HCT116 (cell line): ENCODE results near the gene CSTF3.

Experiments
- CBX3 ChIP-seq: IDR thresholded peaks from 2 replicates; pipeline ENCODE4 v1.6.1; 2012; ENCODE audit warnings: low read depth
- CTCF ChIP-seq, 3 experiments: fragments of 200-600 bp in 1 of 3; sonication (generic) in 1 of 3; IDR thresholded peaks in 2 of 3; conservative IDR thresholded peaks in 1 of 3; 2 replicates each; pipeline ENCODE4 v1.5.1; 2012 to 2017; ENCODE audit warnings: low read depth in 2 of 3, low read length in 2 of 3, antibody characterized with exemption in 1 of 3, borderline replicate concordance in 1 of 3, control low read depth in 1 of 3, mild to moderate bottlenecking in 1 of 3, mixed read lengths in 1 of 3, mixed run types in 1 of 3, moderate library complexity in 1 of 3; ENCODE audit not compliant: insufficient read depth in 1 of 3
- EZH2 ChIP-seq: fragments of 200-600 bp; sonication (generic); IDR thresholded peaks from 2 replicates; pipeline ENCODE4 v1.6.1; 2017; ENCODE audit warnings: antibody characterized with exemption, mixed run types
- EZH2phosphoT487 ChIP-seq: fragments of 200-600 bp; IDR thresholded peaks from 2 replicates; pipeline ENCODE4 v1.6.1; 2018; ENCODE audit warnings: antibody characterized with exemption, borderline replicate concordance
- MAX ChIP-seq: IDR thresholded peaks from 2 replicates; pipeline ENCODE4 v1.6.1; 2012
- POLR2A ChIP-seq: IDR thresholded peaks from 2 replicates; pipeline ENCODE4 v1.7.0; 2011; ENCODE audit warnings: borderline replicate concordance; ENCODE audit not compliant: insufficient read depth, insufficient read length; ENCODE audit errors: extremely low read depth
- POLR2AphosphoS5 ChIP-seq: IDR thresholded peaks from 2 replicates; pipeline ENCODE4 v1.6.1; 2011; ENCODE audit warnings: mild to moderate bottlenecking, low read depth, low read length, moderate library complexity
- RAD21 ChIP-seq: IDR thresholded peaks from 2 replicates; pipeline ENCODE4 v1.6.1; 2012; ENCODE audit warnings: low read depth, mild to moderate bottlenecking
- REST ChIP-seq: IDR thresholded peaks from 2 replicates; pipeline ENCODE4 v1.6.1; 2012; ENCODE audit warnings: low read depth
- SIN3A ChIP-seq: IDR thresholded peaks from 2 replicates; pipeline ENCODE4 v1.6.1; 2012; ENCODE audit warnings: low read depth
- YY1 ChIP-seq: IDR thresholded peaks from 2 replicates; pipeline ENCODE4 v1.6.1; 2011; ENCODE audit warnings: low read length, low read depth, moderate library complexity, mild to moderate bottlenecking; ENCODE audit not compliant: insufficient replicate concordance; ENCODE audit errors: extremely low read depth
- ZBTB33 ChIP-seq: IDR thresholded peaks from 2 replicates; pipeline ENCODE4 v1.6.1; 2011; ENCODE audit warnings: mild to moderate bottlenecking, low read length, moderate library complexity; ENCODE audit not compliant: insufficient replicate concordance; ENCODE audit errors: extremely low read depth
- ZNF274 ChIP-seq: fragments of 200-500 bp; sonication (Bioruptor generic); IDR thresholded peaks from 2 replicates; pipeline ENCODE4 v1.6.1; 2014; ENCODE audit warnings: mild to moderate bottlenecking, low read depth, low read length, inconsistent platforms

- TF ChIP-seq POLR2AphosphoS5 (no peak), POLR2A (no peak), YY1 (no peak), CTCF (IDR thresholded peaks at IDR 0.05 in 2 of 3, conservative IDR thresholded peaks at IDR 0.05 in 1 of 3; ENCODE audit: borderline replicate concordance in 1 of 3, insufficient read depth in 1 of 3, low read depth in 2 of 3, low read length in 2 of 3) (no peak), RAD21 (no peak), SIN3A (no peak), REST (no peak), EZH2phosphoT487 (no peak), MAX (no peak), EZH2 (no peak), CBX3 (no peak), ZBTB33 (no peak), ZNF274 (no peak)
Measured at GRCh38 chr11:33182246-33182878, 21.1 kb upstream of the CSTF3 start.
